Occipital lobe (tissue), 2 donors: Measurements from ENCODE around the gene SPRYD4. TPM values are rescaled to one million over a fixed set of nuclear protein-coding genes. Genes with fewer than 3 reads are reported as not detected.
"Not testable (repeated sequence)": the region's sequence is repeated elsewhere in the genome, so short reads cannot be mapped to it uniquely, and the experiment has no call there.

Source experiments
- DNase-seq: peaks from one replicate; lab custom pipeline; 2025; lab: John Stamatoyannopoulos, UW
- total RNA-seq: library from RNA; depleted of rRNA; stranded (reverse); fragments of >200 nt; gene quantifications from one replicate; pipeline ENCODE4 v1.2.3, GENCODE V29; 2014

SPRYD4 gene
- total RNA-seq, result 1.6 TPM

GRCh38 chr12:56468216-56469006, at the start of gene SPRYD4:
Gene SPRYD4 (plus strand): TSS chr12:56468578. CDS start chr12:56468592, 14 bp downstream.
- peak; percentile 91 for DNase-seq

- DNase-seq, result no peak
Measured at GRCh38 chr12:56420411-56420810, 48.0 kb upstream of the SPRYD4 start.

- DNase-seq, result no peak
Measured at GRCh38 chr12:56425193-56425592, 43.2 kb upstream of the SPRYD4 start.

GRCh38 chr12:56425940-56426438, 42.4 kb upstream of the SPRYD4 start:
- DNase-seq, result no peak

DNA sequence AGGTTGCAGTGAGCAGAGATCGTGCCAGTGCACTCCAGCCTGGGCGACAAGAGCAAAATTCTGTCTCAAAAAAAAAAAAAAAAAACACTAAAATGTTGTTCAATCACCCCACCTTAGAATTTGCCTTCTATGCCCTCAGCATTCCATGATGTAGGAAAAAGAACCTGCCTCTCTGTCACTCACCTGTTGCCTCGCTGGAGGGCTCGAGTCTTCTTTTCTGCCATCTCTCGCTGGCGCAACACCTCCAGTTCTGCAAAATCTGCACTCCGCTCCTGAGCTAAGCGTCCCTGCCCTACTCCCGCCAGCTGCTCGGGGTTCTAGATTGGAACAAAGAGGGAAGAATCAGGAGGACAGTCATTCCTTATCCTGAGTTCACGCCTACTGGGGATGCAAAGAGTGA, 37.1 kb upstream of the SPRYD4 start:
- DNase-seq, result no peak

DNA sequence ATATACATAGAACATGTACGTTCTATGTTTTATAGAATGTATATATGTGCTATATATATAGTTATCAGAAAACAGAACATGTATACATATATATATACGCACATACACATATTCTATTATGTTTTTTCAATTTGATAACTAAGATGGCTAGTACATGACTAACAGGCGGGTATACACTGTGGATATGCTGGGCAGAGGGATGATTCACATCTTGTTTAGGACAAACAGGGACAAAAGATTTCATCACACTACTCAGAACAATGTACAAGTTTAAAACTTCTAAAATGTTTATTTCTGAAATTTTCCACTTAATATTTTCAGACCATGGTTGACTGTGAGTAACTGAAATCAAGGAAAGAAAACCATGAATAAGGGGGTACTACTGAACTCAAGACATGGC, 36.5 kb upstream of the SPRYD4 start:
- no peak for DNase-seq

DNA sequence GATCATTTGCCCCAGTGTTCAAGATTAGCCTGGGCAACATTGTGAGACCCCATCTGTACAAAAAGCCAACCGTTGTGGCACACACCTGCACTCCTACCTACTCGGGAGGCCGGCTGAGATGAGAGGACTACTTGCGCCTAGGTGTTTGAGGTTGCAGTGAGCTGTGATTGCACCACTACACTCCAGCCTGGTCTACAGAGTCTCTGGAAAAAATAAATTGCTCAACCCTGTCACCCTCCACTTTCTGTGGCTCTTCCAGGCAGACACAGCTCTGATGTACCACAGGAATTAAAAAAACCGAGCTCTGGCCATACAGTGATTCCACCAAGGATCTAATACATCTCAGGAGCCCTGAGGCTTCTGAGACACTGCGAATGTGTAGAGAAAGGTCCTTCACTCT, 33.5 kb upstream of the SPRYD4 start:
- DNase-seq, result no peak

- no peak for DNase-seq
Measured at GRCh38 chr12:56437430-56438176, 30.8 kb upstream of the SPRYD4 start.

GRCh38 chr12:56443208-56443607, 25.2 kb upstream of the SPRYD4 start:
- DNase-seq, result not testable (repeated sequence)

- DNase-seq, result peak; percentile 94
Measured at GRCh38 chr12:56448860-56449621, 19.3 kb upstream of the SPRYD4 start, which contains the start of gene TIMELESS. Gene TIMELESS (minus strand): TSS chr12:56449426. CDS start chr12:56434170, 15,256 bp downstream.

GRCh38 chr12:56449622-56449984, 18.8 kb upstream of the SPRYD4 start:
- DNase-seq, result no peak

DNA sequence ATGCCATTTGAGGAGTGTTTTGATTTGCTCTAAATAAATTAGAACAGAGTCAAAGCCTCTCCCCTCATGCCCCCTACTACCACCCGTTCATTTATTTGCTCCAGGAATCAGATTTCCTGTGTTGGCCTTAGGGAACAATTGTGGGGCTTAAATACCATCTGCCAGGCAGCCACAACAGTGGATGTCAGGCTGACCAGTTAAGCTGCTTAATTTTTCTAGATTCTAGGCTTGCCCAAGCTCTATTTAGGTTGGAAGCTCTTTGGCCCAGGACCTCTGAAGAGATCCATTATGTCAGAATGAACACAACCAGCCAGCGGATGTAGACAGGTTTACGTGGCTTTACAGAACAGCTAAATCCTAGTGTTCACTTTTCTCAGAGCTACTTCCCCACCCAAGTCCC, 18.1 kb upstream of the SPRYD4 start:
- DNase-seq, result no peak

GRCh38 chr12:56451147-56451546, 17.2 kb upstream of the SPRYD4 start:
- DNase-seq, result no peak

GRCh38 chr12:56454557-56454956, 13.8 kb upstream of the SPRYD4 start, which contains the start of gene MIP:
Gene MIP (minus strand): TSS chr12:56454657. CDS start chr12:56454613, 44 bp downstream.
- DNase-seq, result no peak

DNA sequence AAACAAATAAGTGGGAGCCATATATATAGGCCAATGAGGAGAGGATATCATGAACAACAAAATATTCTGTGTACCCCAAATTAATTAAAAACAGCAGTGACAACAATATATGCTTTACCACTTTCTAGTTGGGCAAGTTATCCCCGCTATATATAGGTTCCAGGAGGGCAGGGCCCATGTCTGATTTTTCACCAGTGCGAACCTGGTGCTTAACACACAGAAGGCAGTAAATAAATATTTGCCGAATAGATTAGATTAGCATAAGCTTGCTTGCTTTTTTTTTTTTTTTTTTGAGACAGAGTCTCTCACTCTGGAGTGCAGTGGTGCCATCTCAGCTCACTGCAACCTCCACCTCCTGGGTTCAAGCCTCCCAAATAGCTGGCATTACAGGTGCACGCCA, 10.6 kb upstream of the SPRYD4 start:
- DNase-seq, result no peak

- DNase-seq, result no peak
Measured at GRCh38 chr12:56461235-56462159, 6.9 kb upstream of the SPRYD4 start.

DNA sequence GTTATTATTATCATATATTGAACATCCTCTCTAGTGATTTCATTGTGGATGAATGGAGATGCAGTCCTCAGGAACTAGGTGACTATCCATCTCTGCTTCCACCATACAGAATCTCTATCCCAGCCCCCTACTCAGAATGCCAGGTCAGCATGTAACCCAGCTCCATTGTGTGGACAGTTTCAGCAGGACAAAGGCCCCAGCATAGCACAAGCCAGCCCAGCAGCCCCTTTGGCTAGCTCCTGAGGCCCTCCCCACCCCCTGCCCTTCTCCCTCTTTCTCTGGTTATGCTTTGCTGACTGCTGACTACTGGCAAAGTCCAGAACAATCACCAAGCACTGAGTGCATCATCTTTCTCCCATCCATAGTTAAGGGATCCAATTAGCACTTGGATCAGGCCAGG, 5.8 kb upstream of the SPRYD4 start:
- no peak for DNase-seq

DNA sequence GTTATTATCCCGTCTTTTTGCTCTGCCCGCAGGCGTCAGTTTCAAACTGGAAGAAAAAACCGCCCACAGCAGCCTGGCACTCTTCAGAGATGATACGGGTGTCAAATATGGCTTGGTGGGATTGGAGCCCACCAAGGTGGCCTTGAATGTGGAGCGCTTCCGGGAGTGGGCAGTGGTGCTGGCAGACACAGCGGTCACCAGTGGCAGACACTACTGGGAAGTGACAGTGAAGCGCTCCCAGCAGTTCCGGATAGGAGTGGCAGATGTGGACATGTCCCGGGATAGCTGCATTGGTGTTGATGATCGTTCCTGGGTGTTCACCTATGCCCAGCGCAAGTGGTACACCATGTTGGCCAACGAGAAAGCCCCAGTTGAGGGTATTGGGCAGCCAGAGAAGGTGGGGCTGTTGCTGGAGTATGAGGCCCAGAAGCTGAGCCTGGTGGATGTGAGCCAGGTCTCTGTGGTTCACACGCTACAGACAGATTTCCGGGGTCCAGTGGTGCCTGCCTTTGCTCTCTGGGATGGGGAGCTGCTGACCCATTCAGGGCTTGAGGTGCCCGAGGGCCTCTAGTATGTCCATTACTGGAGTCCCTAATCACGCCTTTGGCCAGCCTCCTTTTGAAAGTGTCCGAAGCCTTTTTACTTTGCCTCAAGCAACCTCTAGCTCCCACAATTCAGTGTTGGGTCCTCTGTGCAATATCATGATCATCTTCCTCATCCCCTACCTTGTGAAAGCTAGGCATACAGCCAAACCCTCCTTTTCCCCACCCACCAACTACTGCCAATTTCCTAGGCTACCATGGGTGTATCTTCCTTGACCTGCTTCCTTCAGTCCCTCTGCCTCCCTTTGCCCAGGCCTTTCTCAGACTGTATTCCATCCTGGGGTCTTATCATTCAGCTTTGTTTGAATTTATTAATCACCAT, 891 bp downstream of the SPRYD4 start:
- no peak for DNase-seq

GRCh38 chr12:56474389-56474788, 6.0 kb downstream of the SPRYD4 start:
- no peak for DNase-seq

DNA sequence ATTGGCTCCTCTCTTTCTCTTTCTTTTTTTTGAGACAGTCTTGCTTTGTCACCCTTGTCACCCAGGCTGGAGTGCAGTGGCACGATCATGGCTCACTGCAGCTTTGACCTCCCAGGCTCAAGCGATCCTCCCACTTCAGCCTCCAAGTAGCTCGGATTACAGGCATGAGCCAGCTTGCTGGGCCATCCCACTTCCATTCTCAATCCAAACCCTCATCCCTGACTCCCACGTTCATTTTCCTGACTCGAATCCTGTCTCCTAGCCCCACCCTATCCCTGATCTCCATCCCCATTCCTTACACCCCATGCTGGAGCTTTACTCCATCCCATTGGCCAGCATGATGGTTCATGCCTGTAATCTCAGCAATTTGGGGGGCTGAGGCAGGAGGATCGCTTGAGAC, 7.8 kb downstream of the SPRYD4 start:
- no peak for DNase-seq
